HCT116 (cell line): ENCODE measurements around the gene URAD.

Source experiments
- CBX3 ChIP-seq: IDR thresholded peaks from 2 replicates; pipeline ENCODE4 v1.6.1; 2012; ENCODE audit warnings: low read depth
- CTCF ChIP-seq, 3 experiments: fragments of 200-600 bp in 1 of 3; sonication (generic) in 1 of 3; IDR thresholded peaks in 2 of 3; conservative IDR thresholded peaks in 1 of 3; 2 replicates each; pipeline ENCODE4 v1.5.1; 2012 to 2017; ENCODE audit warnings: low read depth in 2 of 3, low read length in 2 of 3, antibody characterized with exemption in 1 of 3, borderline replicate concordance in 1 of 3, control low read depth in 1 of 3, mild to moderate bottlenecking in 1 of 3, mixed read lengths in 1 of 3, mixed run types in 1 of 3, moderate library complexity in 1 of 3; ENCODE audit not compliant: insufficient read depth in 1 of 3
- FOSL1 ChIP-seq: IDR thresholded peaks from 2 replicates; pipeline ENCODE4 v1.6.1; 2012; ENCODE audit warnings: low read depth
- POLR2A ChIP-seq: IDR thresholded peaks from 2 replicates; pipeline ENCODE4 v1.7.0; 2011; ENCODE audit warnings: borderline replicate concordance; ENCODE audit not compliant: insufficient read depth, insufficient read length; ENCODE audit errors: extremely low read depth
- POLR2AphosphoS5 ChIP-seq: IDR thresholded peaks from 2 replicates; pipeline ENCODE4 v1.6.1; 2011; ENCODE audit warnings: mild to moderate bottlenecking, low read depth, low read length, moderate library complexity
- RAD21 ChIP-seq: IDR thresholded peaks from 2 replicates; pipeline ENCODE4 v1.6.1; 2012; ENCODE audit warnings: low read depth, mild to moderate bottlenecking
- SRF ChIP-seq: IDR thresholded peaks from 2 replicates; pipeline ENCODE4 v1.6.1; 2012; ENCODE audit warnings: low read depth
- TCF7L2 ChIP-seq: IDR thresholded peaks from 2 replicates; pipeline ENCODE4 v1.7.0; 2011; ENCODE audit warnings: borderline replicate concordance, inconsistent platforms; ENCODE audit not compliant: insufficient read depth, insufficient read length; ENCODE audit errors: extremely low read depth
- ZNF274 ChIP-seq: fragments of 200-500 bp; sonication (Bioruptor generic); IDR thresholded peaks from 2 replicates; pipeline ENCODE4 v1.6.1; 2014; ENCODE audit warnings: mild to moderate bottlenecking, low read depth, low read length, inconsistent platforms

- no peak for TF ChIP-seq CTCF (IDR thresholded peaks at IDR 0.05 in 2 of 3, conservative IDR thresholded peaks at IDR 0.05 in 1 of 3; ENCODE audit: borderline replicate concordance in 1 of 3, insufficient read depth in 1 of 3, low read depth in 2 of 3, low read length in 2 of 3)
- no peak for TF ChIP-seq POLR2A
- no peak for TF ChIP-seq POLR2AphosphoS5
- no peak for TF ChIP-seq RAD21
- no peak for TF ChIP-seq TCF7L2
- TF ChIP-seq ZNF274 = no peak
- TF ChIP-seq SRF = no peak
- TF ChIP-seq CBX3 = no peak
- TF ChIP-seq FOSL1 = no peak
These were observed 21.8 kb downstream of the URAD start for GRCh38 chr13:27966641-27967202.
